GM21529 (cell line): ENCODE results near the gene FIZ1.

ENCODE experiments used
- ATAC-seq: cut with Tn5 transposase; IDR thresholded peaks from one replicate; pipeline ENCODE4 v1.9.1; 2021; ENCODE audit not compliant: unreplicated experiment

FIZ1 gene

DNA sequence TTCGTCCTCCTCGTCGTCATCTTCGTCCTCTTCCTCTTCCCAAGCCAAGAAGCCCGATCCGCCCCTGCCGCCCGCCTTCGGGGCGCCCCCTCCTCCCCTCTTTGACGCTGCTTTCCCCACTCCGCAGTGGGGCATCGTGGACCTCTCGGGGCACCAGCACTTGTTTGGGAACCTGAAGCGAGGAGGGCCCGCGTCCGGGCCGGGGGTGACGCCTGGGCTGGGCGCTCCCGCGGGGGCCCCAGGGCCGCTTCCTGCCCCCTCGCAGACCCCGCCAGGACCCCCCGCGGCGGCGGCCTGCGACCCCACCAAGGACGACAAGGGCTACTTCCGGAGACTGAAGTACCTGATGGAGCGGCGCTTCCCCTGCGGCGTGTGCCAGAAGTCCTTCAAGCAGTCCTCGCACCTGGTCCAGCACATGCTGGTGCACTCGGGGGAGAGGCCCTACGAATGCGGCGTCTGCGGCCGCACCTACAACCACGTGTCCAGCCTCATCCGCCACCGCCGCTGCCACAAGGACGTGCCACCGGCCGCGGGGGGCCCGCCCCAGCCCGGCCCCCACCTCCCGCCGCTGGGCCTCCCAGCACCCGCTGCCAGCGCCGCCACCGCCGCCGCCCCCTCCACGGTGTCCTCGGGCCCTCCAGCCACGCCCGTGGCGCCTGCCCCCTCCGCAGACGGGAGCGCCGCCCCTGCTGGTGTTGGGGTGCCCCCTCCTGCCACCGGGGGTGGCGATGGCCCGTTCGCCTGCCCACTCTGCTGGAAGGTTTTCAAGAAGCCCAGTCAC, 14.8 kb upstream of the FIZ1 start:
- no peak for ATAC-seq

- ATAC-seq, result no peak
Measured at GRCh38 chr19:55613396-55613795, 14.1 kb upstream of the FIZ1 start.

- ATAC-seq, result no peak
Measured at GRCh38 chr19:55611983-55612645, 12.8 kb upstream of the FIZ1 start.

DNA sequence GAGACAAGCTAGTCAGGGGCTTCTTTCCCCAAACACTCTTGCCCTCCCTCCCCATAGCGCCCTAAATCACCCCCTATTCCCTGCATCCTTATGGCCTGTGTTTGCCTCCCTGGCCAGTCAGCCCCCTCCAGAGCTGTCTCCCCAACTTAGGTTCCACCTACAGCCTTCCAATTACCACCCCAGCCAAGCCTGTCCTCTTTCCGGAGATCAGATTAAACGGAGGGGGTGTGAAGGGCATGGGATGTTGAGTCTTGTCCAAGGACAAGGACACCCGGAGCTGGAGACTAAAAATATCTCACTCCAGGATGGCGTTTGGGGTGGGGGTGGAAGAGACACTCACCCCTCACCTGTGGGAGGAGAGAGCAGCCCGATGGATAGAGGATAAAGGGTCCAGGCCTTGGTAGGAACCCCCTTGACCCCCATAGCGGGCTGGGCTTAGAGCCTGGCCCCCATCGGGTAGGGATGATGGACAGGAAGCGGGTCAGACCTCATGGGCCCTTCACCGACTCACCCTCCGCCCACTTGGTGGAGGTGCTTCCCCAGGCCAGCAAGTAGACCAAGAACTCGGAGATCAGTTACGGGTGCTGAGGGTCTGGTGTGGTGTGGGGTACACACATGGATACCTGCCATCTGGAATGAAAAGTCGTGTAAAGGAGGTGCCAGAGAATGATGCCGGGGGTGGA, 12.1 kb upstream of the FIZ1 start:
- no peak for ATAC-seq

- ATAC-seq, result no peak
Measured at GRCh38 chr19:55609326-55609725, 10.0 kb upstream of the FIZ1 start.

GRCh38 chr19:55606817-55607216, 7.5 kb upstream of the FIZ1 start:
- no peak for ATAC-seq

GRCh38 chr19:55606471-55606787, 7.1 kb upstream of the FIZ1 start:
- ATAC-seq, result no peak

DNA sequence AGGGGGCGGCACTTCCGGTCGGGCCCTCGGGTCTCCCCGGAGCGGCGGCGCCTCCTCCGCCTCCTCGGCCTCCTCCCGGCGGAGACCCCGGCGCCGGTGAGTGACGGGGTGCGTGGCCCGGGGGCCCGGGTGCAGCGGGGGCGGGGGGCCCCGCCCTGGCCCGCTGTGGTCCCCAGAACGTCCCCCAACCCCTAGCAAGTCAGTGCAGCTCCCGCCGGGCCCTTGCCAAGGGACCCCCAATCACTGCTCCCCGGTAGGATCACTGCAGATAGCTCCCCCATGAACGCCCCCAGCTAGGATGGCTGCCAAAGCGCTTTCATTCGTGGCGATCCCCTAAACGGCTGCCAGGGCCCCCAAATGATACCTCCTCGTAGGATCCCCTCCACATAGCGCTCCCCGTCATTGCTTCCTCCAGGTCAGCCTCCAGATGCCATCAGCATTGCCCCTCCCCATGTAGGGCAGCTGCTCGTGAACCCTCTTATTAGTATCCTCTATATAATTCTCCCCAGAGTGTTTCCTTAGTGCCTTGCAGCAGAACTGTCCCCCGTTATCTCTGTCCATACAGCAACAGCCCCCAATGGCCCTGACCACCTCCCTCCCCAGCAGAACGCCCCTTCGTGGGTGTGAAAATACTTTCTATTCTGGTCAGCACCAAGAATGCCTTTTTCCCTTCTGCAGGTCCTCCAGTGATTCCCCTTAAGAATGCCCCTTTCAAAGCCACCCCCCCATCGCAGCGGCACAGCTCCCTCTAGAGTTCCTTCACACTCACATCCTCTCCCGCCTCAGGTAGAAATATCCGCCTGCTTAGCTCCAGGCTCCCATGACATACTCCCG, 6.5 kb upstream of the FIZ1 start, which contains the start of gene ZNF865:
TSS of gene ZNF865 (plus strand) at position 11 of the 834 bp plus-strand sequence. CDS start 7,972 bp downstream, outside the sequence.
- ATAC-seq, result peak; percentile 1

DNA sequence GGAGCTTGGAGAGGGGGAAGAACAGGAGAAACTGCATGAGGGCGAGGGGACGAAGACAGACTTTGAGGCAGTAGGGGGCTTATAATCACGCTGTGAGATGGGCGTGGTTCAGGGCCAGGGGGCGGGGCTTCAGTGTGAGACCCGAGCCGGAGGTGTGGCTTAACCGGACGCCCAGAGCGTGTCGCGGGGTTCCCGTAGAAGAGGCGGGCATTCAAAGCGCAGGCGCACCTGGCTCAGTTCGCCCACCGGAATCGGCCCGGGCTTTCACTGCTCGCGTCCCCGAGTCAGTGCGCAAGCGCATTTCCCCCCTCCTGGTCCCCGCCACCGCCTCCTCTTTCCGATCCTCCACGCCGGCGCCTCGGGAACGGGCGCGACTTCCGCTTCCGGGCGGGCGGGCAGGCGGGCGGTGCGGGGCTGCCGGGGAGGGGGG, 5.9 kb upstream of the FIZ1 start:
- ATAC-seq, result peak; percentile 67

GRCh38 chr19:55603581-55604292, 4.4 kb upstream of the FIZ1 start:
- no peak for ATAC-seq

DNA sequence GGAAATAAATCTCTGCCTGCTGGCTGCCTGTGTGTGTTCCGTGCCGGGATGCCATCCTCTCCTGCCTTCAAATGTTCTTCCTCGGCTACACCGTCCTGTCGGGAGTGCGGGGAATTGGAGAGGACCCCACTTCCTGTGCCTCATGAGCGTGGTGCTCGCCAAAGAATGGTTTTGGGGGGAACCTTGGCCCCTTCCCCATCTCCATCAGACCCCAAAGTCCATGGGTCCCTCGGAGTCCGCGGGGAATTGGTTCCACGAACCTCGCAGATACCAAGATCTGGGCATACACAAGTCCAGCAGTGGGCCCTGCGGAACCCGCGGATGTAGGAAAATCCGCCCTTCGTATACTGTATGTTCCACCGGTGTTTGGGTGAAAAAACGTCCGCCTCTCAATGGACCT, 3.8 kb upstream of the FIZ1 start:
- no peak for ATAC-seq

DNA sequence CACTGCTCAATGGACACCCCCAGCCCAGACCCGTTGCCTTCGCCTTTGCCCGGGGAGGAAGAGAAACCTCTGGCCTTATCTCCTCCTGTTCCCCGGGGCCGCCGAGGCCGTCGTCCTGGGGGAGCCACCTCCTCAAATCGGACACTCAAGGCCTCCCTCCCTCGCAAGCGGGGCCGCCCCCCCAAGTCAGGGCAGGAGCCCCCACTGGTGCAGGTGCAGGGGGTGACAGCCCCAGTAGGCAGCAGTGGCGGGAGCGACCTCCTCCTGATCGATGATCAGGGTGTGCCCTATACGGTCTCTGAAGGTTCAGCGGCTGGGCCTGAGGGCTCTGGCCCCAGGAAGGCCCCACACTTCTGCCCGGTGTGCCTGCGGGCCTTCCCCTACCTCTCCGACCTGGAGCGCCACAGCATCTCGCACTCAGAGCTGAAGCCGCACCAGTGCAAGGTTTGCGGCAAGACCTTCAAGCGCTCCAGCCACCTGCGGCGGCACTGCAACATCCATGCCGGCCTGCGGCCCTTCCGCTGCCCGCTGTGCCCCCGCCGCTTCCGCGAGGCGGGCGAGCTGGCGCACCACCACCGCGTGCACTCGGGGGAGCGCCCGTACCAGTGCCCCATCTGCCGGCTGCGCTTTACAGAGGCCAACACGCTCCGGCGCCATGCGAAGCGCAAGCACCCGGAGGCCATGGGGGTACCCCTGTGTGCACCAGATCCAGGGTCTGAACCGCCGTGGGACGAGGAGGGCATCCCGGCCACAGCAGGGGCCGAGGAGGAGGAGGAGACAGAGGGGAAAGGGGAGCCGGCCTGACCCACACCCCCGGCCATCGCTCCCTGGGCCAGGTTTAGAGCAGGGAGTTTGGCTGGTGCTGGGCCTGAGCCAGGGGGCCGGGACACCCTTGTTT, 3.0 kb upstream of the FIZ1 start:
- no peak for ATAC-seq

- no peak for ATAC-seq
Measured at GRCh38 chr19:55601084-55601483, 1.8 kb upstream of the FIZ1 start.

DNA sequence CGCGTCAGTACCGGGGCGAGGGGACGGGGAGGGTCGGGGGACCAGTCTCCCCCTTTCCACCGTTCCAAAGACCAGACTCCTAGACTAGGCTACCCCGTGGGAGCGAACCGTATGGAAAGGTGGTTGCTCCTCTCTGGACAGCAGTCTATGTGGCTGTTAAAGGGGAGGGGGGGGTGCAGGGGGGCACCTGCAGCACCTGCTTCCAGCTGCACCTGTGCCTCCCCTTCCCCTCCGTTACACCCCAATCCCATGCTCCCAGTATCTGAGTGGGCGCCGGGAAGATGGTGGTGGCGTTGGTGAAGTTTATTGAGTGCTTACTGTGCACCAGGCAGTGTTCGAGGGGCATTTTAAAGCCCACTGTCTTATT, 1.3 kb upstream of the FIZ1 start:
- ATAC-seq, result no peak

GRCh38 chr19:55599842-55600661, 735 bp upstream of the FIZ1 start, which contains the start of gene ZNF524:
TSS of gene ZNF524 (plus strand) at chr19:55600288. CDS start at chr19:55602113, 1,825 bp downstream.
- ATAC-seq, result peak; percentile 37

DNA sequence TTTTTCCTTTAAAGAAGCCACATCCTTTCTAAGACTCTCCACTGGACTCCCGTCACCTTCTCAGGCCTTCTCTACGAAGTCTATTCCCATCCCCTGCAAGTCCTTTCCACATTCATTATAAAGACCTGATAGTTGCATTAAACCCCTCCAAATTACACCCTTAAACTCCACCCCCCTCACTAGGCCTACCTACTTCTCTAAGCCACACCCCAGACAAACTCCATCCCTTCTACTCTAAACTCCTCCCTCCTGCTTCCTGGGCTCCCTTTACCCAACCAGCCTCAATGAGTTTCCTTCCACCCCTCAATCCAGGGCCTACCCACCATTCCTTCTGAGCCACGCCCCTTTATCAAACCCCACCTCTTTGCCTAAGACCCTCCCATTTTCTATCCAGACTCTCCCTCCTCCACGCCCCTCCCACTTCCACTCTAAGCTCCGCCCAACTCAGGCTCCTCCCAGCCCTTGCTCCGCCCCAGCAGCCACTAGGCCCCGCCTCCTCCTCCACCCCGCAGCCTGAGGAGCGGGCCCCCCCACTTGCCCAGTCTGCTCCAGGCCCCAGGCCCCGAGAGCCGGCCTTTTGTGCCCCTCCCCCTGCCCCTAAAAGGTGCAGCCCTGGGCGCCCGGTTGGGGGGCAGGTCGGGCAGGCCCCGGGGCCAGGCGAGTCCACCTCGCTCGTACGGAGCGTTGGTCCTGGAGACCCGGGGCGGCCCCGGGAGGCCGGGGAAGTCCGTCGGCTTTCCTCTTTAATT, 424 bp downstream of the FIZ1 start:
- ATAC-seq, result peak; percentile 49

DNA sequence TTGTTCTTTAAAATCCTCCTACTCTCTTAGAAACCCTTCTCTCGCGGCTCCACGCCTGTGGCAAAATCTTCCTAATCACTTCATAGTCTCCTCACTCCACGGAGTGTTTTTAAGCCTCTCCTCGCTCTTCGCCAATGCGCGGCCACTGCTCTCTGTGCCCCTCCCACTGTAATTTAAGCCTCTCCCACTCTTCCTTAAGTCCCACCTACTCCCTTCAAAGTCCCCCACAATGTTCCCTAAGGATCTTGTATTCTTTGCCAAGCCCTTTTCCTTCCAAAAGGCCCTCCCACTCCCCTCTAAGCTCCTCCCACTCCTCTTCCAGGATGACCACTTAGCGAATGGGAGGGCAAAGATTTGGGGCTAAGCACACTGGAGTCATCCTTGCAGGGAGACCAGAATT, 1.3 kb downstream of the FIZ1 start:
- no peak for ATAC-seq

- ATAC-seq, result no peak
Measured at GRCh38 chr19:55597501-55597921, 1.8 kb downstream of the FIZ1 start.
